H1 (cell line): ENCODE measurements around the gene AFF2. TPM values are rescaled to one million over a fixed set of nuclear protein-coding genes. Genes with fewer than 3 reads are reported as not detected.

ENCODE experiments used
- CTCF ChIA-PET: fragments of 300-600 bp; sonication (Branson Sonifier 250); formaldehyde crosslinking; loops from one replicate; lab custom pipeline; 2021; ENCODE audit not compliant: partially characterized antibody; lab: Charles Lee
- POLR2A ChIA-PET: fragments of 300-600 bp; sonication (Branson Sonifier 250); formaldehyde crosslinking; loops from one replicate; lab custom pipeline; 2021; ENCODE audit warnings: inconsistent platforms; ENCODE audit not compliant: partially characterized antibody; lab: Charles Lee
- DNase-seq, 2 experiments: peaks; one replicate each; pipeline versions ENCODE4 v3.0.0 to v3.0.0-alpha.2; 2010 to 2022; ENCODE audit warnings: low spot score in 2 of 2, low read depth in 1 of 2, mixed read lengths in 1 of 2
- FAIRE-seq: peaks from 2 replicates; lab custom pipeline; 2011; peaks lifted over from hg19 to GRCh38; lab: Jason Lieb, UNC
- H2AFZ ChIP-seq: 2 replicates; pipeline ENCODE4 v1.8.1; 2012; ENCODE audit warnings: low read length, inconsistent platforms
- H2AK5ac ChIP-seq: 2 replicates; pipeline ENCODE4 v1.6.1; 2013; ENCODE audit warnings: low read depth, low read length
- H2BK120ac ChIP-seq: replicated peaks from 2 replicates; pipeline ENCODE3; 2013; ENCODE audit warnings: low read depth, low read length, inconsistent platforms
- H2BK12ac ChIP-seq: 2 replicates; pipeline ENCODE4 v1.6.1; 2013; ENCODE audit warnings: low read depth, low read length
- H2BK15ac ChIP-seq: 2 replicates; pipeline ENCODE4 v1.6.1; 2013; ENCODE audit warnings: low read length
- H2BK20ac ChIP-seq: 2 replicates; pipeline ENCODE4 v1.6.1; 2013; ENCODE audit warnings: low read length
- H2BK5ac ChIP-seq: 2 replicates; pipeline ENCODE4 v1.6.1; 2013; ENCODE audit warnings: low read depth, low read length
- H3K14ac ChIP-seq: 2 replicates; pipeline ENCODE4 v1.6.1; 2013; ENCODE audit warnings: inconsistent platforms; ENCODE audit not compliant: insufficient read length
- H3K18ac ChIP-seq: 2 replicates; pipeline ENCODE4 v1.6.1; 2013; ENCODE audit warnings: low read length; ENCODE audit errors: extremely low read depth
- H3K23ac ChIP-seq: 2 replicates; pipeline ENCODE4 v1.6.1; 2013; ENCODE audit warnings: inconsistent platforms; ENCODE audit not compliant: insufficient read length
- H3K23me2 ChIP-seq: 2 replicates; pipeline ENCODE4 v1.6.1; 2013; ENCODE audit warnings: low read depth, low read length
- H3K27ac ChIP-seq: 2 replicates; pipeline ENCODE4 v1.6.1; 2011; ENCODE audit warnings: low read depth, low read length, inconsistent platforms
- H3K27me3 ChIP-seq, 4 experiments: replicated peaks in 1 of 4; 1 replicate in 1 of 4; 2 replicates in 3 of 4; pipeline versions ENCODE4 v1.6.1 to v1.8.1; 2011 to 2013; ENCODE audit warnings: low read length in 3 of 4, mild to moderate bottlenecking in 3 of 4, inconsistent platforms in 2 of 4, mixed read lengths in 2 of 4, moderate library complexity in 1 of 4; ENCODE audit not compliant: control insufficient read depth in 3 of 4, insufficient read depth in 3 of 4; ENCODE audit errors: extremely low read depth in 1 of 4
- H3K36me3 ChIP-seq, 4 experiments: 2 replicates each; pipeline versions ENCODE4 v1.6.1 to v1.8.1; 2011 to 2013; ENCODE audit warnings: mild to moderate bottlenecking in 4 of 4, low read length in 3 of 4, moderate library complexity in 2 of 4, control low read depth in 1 of 4, inconsistent platforms in 1 of 4; ENCODE audit not compliant: insufficient read depth in 4 of 4, control insufficient read depth in 2 of 4
- H3K4ac ChIP-seq: replicated peaks from 2 replicates; pipeline ENCODE3; 2013; ENCODE audit warnings: low read length, low read depth, mixed read lengths, inconsistent platforms; ENCODE audit not compliant: insufficient read length
- H3K4me1 ChIP-seq, 4 experiments: replicated peaks in 1 of 4; 1 replicate in 1 of 4; 2 replicates in 3 of 4; pipeline versions ENCODE4 v1.6.1 to v1.8.1; 2011 to 2013; ENCODE audit warnings: low read length in 3 of 4, inconsistent platforms in 2 of 4, mixed read lengths in 1 of 4; ENCODE audit not compliant: insufficient read depth in 4 of 4, control insufficient read depth in 3 of 4
- H3K4me2 ChIP-seq, 2 experiments: 2 replicates each; pipeline versions ENCODE4 v1.6.1 to v1.8.1; 2011 to 2013; ENCODE audit warnings: low read depth in 2 of 2, low read length in 2 of 2, control low read depth in 1 of 2, inconsistent platforms in 1 of 2, mild to moderate bottlenecking in 1 of 2; ENCODE audit not compliant: insufficient read depth in 1 of 2
- H3K4me3 ChIP-seq, 4 experiments: fragments of 200-600, 300-600 bp in 1 of 4; sonication (generic), shearing (Covaris generic), sonication (Bioruptor Twin) in 1 of 4; 2 replicates each; pipeline versions ENCODE4 v1.5.1 to v1.8.1; 2011 to 2016; ENCODE audit warnings: low read length in 4 of 4, low read depth in 3 of 4, control low read depth in 2 of 4, inconsistent platforms in 2 of 4, mild to moderate bottlenecking in 2 of 4, mixed read lengths in 1 of 4, moderate library complexity in 1 of 4; ENCODE audit not compliant: insufficient read depth in 2 of 4; ENCODE audit errors: extremely low read depth in 1 of 4
- H3K56ac ChIP-seq: replicated peaks from 2 replicates; pipeline ENCODE3; 2013; ENCODE audit warnings: low read depth, mild to moderate bottlenecking, mixed read lengths, low read length, inconsistent platforms; ENCODE audit not compliant: insufficient read length
- H3K79me1 ChIP-seq: 2 replicates; pipeline ENCODE4 v1.6.1; 2013; ENCODE audit warnings: low read depth, low read length, control low read depth
- H3K79me2 ChIP-seq, 2 experiments: 2 replicates each; pipeline versions ENCODE4 v1.6.1 to v1.8.1; 2012 to 2013; ENCODE audit warnings: low read length in 2 of 2, mild to moderate bottlenecking in 2 of 2, inconsistent platforms in 1 of 2; ENCODE audit not compliant: insufficient read depth in 2 of 2, control insufficient read depth in 1 of 2
- H3K9ac ChIP-seq, 4 experiments: replicated peaks in 1 of 4; 1 replicate in 1 of 4; 2 replicates in 3 of 4; pipeline versions ENCODE4 v1.6.1 to v1.8.1; 2011 to 2013; ENCODE audit warnings: low read depth in 3 of 4, low read length in 3 of 4, control low read depth in 2 of 4, mild to moderate bottlenecking in 2 of 4, moderate library complexity in 2 of 4, inconsistent platforms in 1 of 4; ENCODE audit errors: extremely low read depth in 1 of 4
- H3K9me3 ChIP-seq, 2 experiments: 2 replicates each; pipeline versions ENCODE4 v1.6.1 to v1.8.1; 2012 to 2013; ENCODE audit warnings: mild to moderate bottlenecking in 2 of 2, moderate library complexity in 2 of 2, control low read depth in 1 of 2, inconsistent platforms in 1 of 2, low read depth in 1 of 2, low read length in 1 of 2, mixed read lengths in 1 of 2; ENCODE audit not compliant: insufficient read depth in 2 of 2
- H4K20me1 ChIP-seq, 2 experiments: replicated peaks in 1 of 2; 2 replicates each; pipeline versions ENCODE3 to v1.8.1; 2011 to 2013; ENCODE audit warnings: inconsistent platforms in 2 of 2, low read length in 2 of 2, mild to moderate bottlenecking in 1 of 2; ENCODE audit not compliant: insufficient read depth in 2 of 2, control insufficient read depth in 1 of 2
- H4K5ac ChIP-seq: 2 replicates; pipeline ENCODE4 v1.6.1; 2013; ENCODE audit warnings: low read length, low read depth, mixed read lengths, inconsistent platforms; ENCODE audit not compliant: insufficient read length
- H4K8ac ChIP-seq: 2 replicates; pipeline ENCODE4 v1.8.0; 2013; ENCODE audit warnings: mild to moderate bottlenecking, moderate library complexity, low read length, inconsistent platforms; ENCODE audit not compliant: insufficient read depth; ENCODE audit errors: extremely low read depth
- H4K91ac ChIP-seq: replicated peaks from 2 replicates; pipeline ENCODE3; 2013; ENCODE audit warnings: low read length, mixed read lengths, inconsistent platforms; ENCODE audit not compliant: insufficient read length
- ASH2L ChIP-seq: fragments of 200-600, 300-600 bp; sonication (generic); IDR thresholded peaks from one replicate; pipeline ENCODE4 v1.7.1; 2017; ENCODE audit warnings: low read length
- CHD2 ChIP-seq: IDR thresholded peaks from 2 replicates; pipeline ENCODE4 v1.6.1; 2012; ENCODE audit warnings: low read length, improper control_type of control experiment
- whole genome bisulfite sequencing, 2 experiments: shearing (Covaris generic) in 1 of 2; methylation state at CpG; one replicate each; pipeline versions ENCODE4 v1.1.6 to v1.1.7; 2013 to 2015; ENCODE audit warnings: low lambda C conversion rate in 2 of 2, mixed read lengths in 2 of 2, inconsistent platforms in 1 of 2, low coverage in 1 of 2, missing lambda C conversion rate in 1 of 2; ENCODE audit not compliant: insufficient replicate concordance in 2 of 2, insufficient coverage in 1 of 2, insufficient read length in 1 of 2; ENCODE audit errors: extremely low coverage in 1 of 2, missing lambda C conversion rate in 1 of 2; 5-methylcytosine and 5-hydroxymethylcytosine counted together
- polyA plus RNA-seq, 7 experiments: library from polyadenylated mRNA; depleted of rRNA in 3 of 7; stranded (reverse) in 5 of 7; unstranded in 2 of 7; fragments of >200 nt in 5 of 7; fragments of 200-250 nt in 2 of 7; gene quantifications; 1 replicate in 5 of 7; 2 replicates in 1 of 7; 4 replicates in 1 of 7; pipeline versions ENCODE4 v1.2.1 to v1.2.3, GENCODE V29; 2011 to 2013; ENCODE audit warnings: missing spikeins in 2 of 7, mixed read lengths in 2 of 7
- total RNA-seq: library from RNA; stranded (reverse); fragmentation: NEBNext Ultra II Directional; extraction: Animal tissue kit (Norgen Biotek cat#: 25700); gene quantifications from 2 replicates; pipeline ENCODE4 v1.2.1, GENCODE V29; 2021

Gene AFF2
- total and polyA plus RNA-seq, 2 of the 8 experiments (the other 6 are each of a cell fraction or from before 2014, with no cell fraction given) = 2.0 to 7.3 TPM

- H3K9me3 ChIP-seq = no peaks in the 10 kb centered on the region
- H3K18ac ChIP-seq = no peak overlapping the region
- H3K4me1 ChIP-seq = no peaks in the 10 kb centered on the region; a peak in 1 of 7 replicates
- no peak overlapping the region for H3K56ac ChIP-seq
- H2BK12ac ChIP-seq = no peak overlapping the region
- H3K79me1 ChIP-seq = no peaks in the 10 kb centered on the region
- no peaks in the 10 kb centered on the region for H4K20me1 ChIP-seq
- no peak overlapping the region for H4K91ac ChIP-seq
- TF ChIP-seq ASH2L = no peak
- TF ChIP-seq CHD2 = no peak
- TF ChIP-seq, all 59 proteins: peak for 0
- no peak overlapping the region for H3K23ac ChIP-seq
- H3K23me2 ChIP-seq = no peaks in the 10 kb centered on the region
- no peak overlapping the region for H3K4me2 ChIP-seq
- H3K27me3 ChIP-seq = no peaks in the 10 kb centered on the region; a peak in 1 of 7 replicates
- H3K9ac ChIP-seq = no peak overlapping the region
- H2BK120ac ChIP-seq = no peak overlapping the region
- no peak overlapping the region for H3K27ac ChIP-seq
- no peak overlapping the region for H3K4ac ChIP-seq
- H3K14ac ChIP-seq = no peak overlapping the region
- WGBS, 2 experiments = 96% methylated on average over 4 of the region's 4 CpGs; no CpG with 5 or more reads in 1 of the 2 experiments
- no peak overlapping the region for H2BK15ac ChIP-seq
- FAIRE-seq = no peak
- no peak for DNase-seq
- H4K8ac ChIP-seq = no peak overlapping the region
- H2BK5ac ChIP-seq = no peak overlapping the region
- ChIA-PET CTCF (interaction anchor here (1.0 to 3.0 kb wide), 2 partner anchors 16 to 442 kb away, joined by 3 to 12 read pairs; no protein-coding TSS in a partner anchor), POLR2A (interaction anchor here (1.1 kb wide), 1 partner anchor 34 kb away, joined by 4 read pairs; no protein-coding TSS in a partner anchor)
- H3K36me3 ChIP-seq = no peaks in the 10 kb centered on the region
- H3K4me3 ChIP-seq = no peak overlapping the region
- no peak overlapping the region for H2AFZ ChIP-seq
- H3K79me2 ChIP-seq = no peaks in the 10 kb centered on the region
- no peak overlapping the region for H2AK5ac ChIP-seq
- no peak overlapping the region for H4K5ac ChIP-seq
- H2BK20ac ChIP-seq = no peak overlapping the region
Observed at GRCh38 chrX:148535639-148536038, 35.2 kb downstream of the AFF2 start.
